ENCODE data around the gene SET.
"Not testable (repeated sequence)": the region's sequence is repeated elsewhere in the genome, so short reads cannot be mapped to it uniquely, and the experiment has no call there.

The SET gene

GRCh38 chr9:128689293-128689774, 312 bp downstream of the SET start:
- DNase-seq: peak; percentile 89

- peak; percentile 89 for DNase-seq
Measured at GRCh38 chr9:128689820-128690683, 1.0 kb downstream of the SET start.

- DNase-seq: no peak
Measured at GRCh38 chr9:128690684-128691034, 1.6 kb downstream of the SET start.

DNA sequence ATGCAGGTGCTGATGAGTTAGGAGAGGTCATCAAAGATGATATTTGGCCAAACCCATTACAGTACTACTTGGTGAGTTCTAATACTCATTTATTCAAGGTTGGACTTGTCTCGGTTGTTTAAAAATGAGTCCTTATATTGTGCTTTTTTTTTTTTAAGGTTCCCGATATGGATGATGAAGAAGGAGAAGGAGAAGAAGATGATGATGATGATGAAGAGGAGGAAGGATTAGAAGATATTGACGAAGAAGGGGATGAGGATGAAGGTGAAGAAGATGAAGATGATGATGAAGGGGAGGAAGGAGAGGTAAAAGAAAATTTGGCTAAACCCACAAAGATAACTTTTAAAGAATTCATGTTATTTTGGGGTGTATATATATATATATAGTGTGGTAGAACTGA, 4.7 kb downstream of the SET start:
- DNase-seq: not testable (repeated sequence)

DNA sequence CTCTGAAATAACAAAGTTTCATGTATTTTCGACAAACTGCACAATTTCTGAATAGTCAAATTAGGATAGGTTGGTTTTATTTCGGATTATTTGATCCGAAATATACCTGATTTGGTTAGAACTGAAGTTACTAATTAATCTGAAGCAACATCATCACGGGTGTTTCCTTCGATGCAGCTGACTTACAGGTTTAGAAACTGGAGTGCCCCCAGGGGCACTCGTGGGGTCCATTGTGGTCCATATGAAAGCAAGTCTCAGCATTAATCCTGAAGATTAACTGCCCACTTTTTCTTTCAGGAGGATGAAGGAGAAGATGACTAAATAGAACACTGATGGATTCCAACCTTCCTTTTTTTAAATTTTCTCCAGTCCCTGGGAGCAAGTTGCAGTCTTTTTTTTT, 5.3 kb downstream of the SET start:
- DNase-seq: no peak

DNA sequence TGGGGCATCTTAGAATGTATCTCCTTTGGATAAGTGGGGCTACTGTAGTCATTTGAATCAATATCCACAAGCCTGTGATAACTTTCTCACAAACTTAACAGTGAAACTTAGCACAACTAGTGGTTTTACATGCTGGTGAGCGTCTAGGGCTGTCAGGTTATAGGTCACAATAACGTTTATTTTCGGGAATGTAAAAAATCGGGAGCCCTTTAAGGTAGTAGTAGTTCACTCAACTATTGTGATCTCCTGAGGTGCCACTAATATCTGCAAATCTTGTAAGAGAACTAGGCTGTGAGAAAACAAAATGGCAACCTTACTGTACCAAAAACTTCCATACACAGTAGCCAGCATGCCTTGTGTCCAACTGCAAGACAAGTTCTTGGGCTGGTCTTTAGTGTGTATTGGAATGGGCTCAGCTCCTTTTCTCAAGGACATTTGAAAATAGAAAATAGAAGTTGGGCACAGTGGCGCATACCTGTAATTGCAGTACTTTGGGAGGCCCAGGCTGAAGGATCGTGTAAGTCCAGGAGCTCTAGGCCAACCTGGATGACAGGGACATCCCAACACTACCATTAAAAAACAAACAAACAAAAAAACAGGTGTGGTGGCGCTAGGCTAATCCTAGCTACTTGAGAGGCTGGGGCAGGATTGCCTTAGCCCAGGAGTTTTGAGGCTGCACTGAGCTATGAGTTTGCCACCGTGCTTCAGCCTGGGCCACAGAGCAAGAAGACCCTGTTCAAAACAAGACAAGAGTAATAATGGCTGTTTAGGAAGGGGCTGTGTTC, 8.1 kb downstream of the SET start:
- no peak for DNase-seq

DNA sequence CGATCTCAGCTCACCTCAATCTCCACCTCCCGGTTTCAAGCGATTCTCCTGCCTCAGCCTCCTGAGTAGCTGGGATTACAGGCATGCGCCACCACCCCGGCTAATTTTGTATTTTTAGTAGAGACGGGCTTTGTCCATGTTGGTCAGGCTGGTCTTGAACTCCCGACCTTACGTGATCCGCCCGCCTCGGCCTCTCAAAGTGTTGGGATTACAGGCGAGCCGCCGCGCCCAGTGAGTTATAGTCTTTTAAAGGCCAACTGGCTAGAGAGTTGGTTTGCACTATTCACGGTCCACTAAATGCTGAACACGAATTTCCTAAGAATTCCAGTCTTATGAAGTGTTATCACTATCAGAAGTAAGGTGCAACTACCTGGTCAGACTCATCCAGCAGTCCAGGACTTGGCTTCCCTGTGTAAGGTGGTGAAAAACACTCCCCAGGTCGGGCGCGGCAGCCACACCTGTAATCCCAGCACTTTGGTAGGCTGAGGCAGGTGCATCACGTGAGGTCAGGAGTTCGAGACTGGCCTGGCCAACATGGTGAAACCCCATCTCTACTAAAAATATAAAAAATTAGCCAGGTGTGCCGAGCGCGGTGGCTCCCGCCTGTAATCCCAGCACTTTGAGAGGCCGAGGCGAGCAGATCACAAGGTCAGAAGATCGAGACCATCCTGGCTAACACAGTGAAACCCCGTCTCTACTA, 10.2 kb downstream of the SET start:
- DNase-seq: not testable (repeated sequence)

GRCh38 chr9:128701227-128701854, 12.3 kb downstream of the SET start:
- DNase-seq: no peak

- DNase-seq: peak; percentile 92
Measured at GRCh38 chr9:128702445-128702948, 13.5 kb downstream of the SET start, which contains the start of gene PKN3. PKN3 (plus strand) TSS chr9:128702503; CDS start chr9:128702916, 413 bp downstream.

- peak; percentile 80 for DNase-seq
Measured at GRCh38 chr9:128702949-128703615, 14.1 kb downstream of the SET start.

GRCh38 chr9:128703616-128704355, 14.8 kb downstream of the SET start:
- DNase-seq: no peak

DNA sequence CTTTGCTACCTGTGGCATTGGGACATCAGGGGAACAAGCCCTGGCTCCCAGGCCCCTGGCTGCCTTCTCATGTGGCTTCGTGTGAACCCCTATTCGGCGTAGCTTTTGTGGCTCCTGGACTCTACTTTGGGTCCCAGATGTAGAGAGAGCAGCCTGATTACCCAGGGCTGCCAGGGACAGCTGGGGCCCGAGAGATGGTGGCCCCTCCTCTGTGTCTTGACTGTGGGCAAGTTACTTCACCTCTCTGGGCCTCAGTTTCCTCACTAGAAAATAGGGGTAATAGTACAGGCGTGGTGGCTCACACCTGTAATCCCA, 15.3 kb downstream of the SET start:
- DNase-seq: no peak

- no peak for DNase-seq
Measured at GRCh38 chr9:128705051-128705965, 16.3 kb downstream of the SET start.

- DNase-seq: no peak
Measured at GRCh38 chr9:128706045-128706444, 17.0 kb downstream of the SET start.

GRCh38 chr9:128706671-128707381, 17.8 kb downstream of the SET start:
- DNase-seq: no peak

DNA sequence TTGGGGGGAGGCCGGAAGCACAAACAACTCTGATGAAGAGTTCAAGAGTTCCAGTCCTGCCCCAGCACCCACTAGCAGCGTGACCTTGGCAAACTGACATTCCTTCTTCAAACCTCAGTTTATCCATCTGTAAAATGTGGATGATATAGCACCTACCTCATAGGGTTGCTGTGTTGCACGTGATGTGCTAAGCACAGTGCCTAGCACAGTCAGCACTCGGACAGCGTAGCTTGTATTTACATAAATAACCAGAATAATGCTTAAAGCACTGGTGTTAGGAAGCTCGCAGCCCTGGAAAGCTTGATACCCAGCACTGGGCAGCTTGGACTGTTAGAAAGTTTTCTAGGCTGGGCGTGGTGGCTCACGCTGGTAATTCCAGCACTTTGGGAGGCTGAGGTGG, 18.4 kb downstream of the SET start:
- no peak for DNase-seq

DNA sequence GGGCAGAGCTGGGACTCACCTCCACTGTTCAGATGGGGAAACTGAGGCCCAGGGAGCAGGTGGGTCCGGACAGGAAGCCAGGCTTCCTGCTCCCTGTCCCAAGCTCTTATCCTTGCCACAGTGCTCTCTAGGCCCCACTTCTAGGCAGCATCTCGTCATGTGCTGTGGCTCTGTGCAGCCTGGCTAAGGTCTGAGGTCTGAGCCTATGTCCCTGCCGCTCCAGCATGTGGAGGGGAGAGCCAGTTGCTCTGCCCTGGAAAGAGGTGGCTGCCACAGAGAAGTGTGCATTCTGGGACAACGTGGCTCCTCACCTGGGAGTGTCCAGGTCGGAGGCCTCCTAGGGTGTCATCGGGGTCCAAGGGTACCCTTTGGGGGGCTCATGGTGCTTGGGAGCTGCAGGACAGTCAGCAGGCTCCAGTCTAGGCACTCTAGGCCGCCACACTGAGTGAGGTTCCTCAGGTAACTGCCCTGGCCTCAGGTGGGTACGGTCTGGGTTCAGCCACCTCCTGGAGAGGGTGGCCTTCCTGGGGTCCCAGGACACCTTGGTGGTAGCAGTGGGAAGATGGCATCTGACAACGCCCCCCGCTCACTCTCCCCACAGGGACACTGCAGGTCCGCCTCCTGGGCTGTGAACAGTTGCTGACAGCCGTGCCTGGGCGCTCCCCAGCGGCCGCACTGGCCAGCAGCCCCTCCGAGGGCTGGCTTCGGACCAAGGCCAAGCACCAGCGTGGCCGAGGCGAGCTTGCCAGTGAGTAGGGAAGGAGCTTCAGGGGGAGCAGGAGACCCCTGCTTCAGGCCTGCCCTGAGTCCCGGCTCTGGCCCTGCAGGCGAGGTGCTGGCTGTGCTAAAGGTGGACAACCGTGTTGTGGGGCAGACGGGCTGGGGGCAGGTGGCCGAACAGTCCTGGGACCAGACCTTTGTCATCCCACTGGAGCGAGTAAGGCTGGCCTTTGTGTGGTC, 23.7 kb downstream of the SET start:
- no peak for DNase-seq

DNA sequence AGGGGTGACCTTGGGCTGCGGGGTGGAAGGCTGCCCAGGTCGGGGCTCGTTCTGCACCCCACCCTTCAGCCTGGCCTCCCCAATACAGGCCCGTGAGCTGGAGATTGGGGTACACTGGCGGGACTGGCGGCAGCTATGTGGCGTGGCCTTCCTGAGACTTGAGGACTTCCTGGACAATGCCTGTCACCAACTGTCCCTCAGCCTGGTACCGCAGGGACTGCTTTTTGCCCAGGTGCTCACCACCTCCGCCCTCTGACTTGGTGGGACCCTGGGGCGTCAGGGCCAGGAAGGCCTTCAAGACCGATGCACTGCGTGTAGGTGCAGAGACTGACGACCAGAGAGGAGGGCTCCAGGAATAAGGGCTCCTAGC, 24.4 kb downstream of the SET start:
- no peak for DNase-seq
